Activated CD8-positive, alpha-beta T cell treated with anti-CD3 and anti-CD28 coated beads for 36 hours (primary cell): Measurements from ENCODE around the gene GCGR. TPM values are rescaled to one million over a fixed set of nuclear protein-coding genes. Genes with fewer than 3 reads are reported as not detected.
"Not testable (repeated sequence)": the region's sequence is repeated elsewhere in the genome, so short reads cannot be mapped to it uniquely, and the experiment has no call there.

ENCODE experiments used
- ATAC-seq: fragments of 200-7000 bp; cut with Tn5 transposase; one replicate; pipeline ENCODE4 v1.10.0; 2021; ENCODE audit warnings: mild to moderate bottlenecking, moderate library complexity
- CTCF ChIA-PET: fragments of 350-600 bp; sonication (Branson Sonifier 250); formaldehyde crosslinking; loops from one replicate; lab custom pipeline; 2021; ENCODE audit warnings: antibody characterized with exemption; lab: Charles Lee
- POLR2A ChIA-PET: fragments of 350-600 bp; sonication (Branson Sonifier 250); formaldehyde crosslinking; loops from one replicate; lab custom pipeline; 2021; ENCODE audit warnings: antibody characterized with exemption; lab: Charles Lee
- DNase-seq: peaks from one replicate; pipeline ENCODE4 v3.0.0-alpha.2; 2020
- H3K27ac Mint-ChIP-seq: one replicate; pipeline ENCODE4 v1.8.0; 2021; ENCODE audit warnings: mild to moderate bottlenecking, mixed read lengths
- H3K27me3 Mint-ChIP-seq: one replicate; pipeline ENCODE4 v1.8.0; 2021; ENCODE audit warnings: mixed read lengths
- H3K36me3 Mint-ChIP-seq: one replicate; pipeline ENCODE4 v1.8.0; 2021; ENCODE audit warnings: low read depth, mixed read lengths
- H3K4me1 Mint-ChIP-seq: one replicate; pipeline ENCODE4 v1.8.0; 2021; ENCODE audit warnings: low read depth, mixed read lengths
- H3K4me3 Mint-ChIP-seq: one replicate; pipeline ENCODE4 v1.8.0; 2021; ENCODE audit warnings: mild to moderate bottlenecking, moderate library complexity, mixed read lengths
- H3K9me3 Mint-ChIP-seq: one replicate; pipeline ENCODE4 v1.8.0; 2021; ENCODE audit warnings: mixed read lengths
- intact Hi-C: fragments of 100-400 bp; cut with micrococcal nuclease; formaldehyde crosslinking; loops from one replicate; pipeline ENCODE4 v1.10.0; 2022
- total RNA-seq, 2 experiments: library from RNA; stranded (reverse); gene quantifications; one replicate each; pipeline ENCODE4 v1.2.3, GENCODE V29; 2021
- TF ChIP-seq, protein P1 (sequence below): fragments of 200-600 bp; IDR thresholded peaks from one replicate; pipeline ENCODE4 v1.8.0; 2022; ENCODE audit warnings: antibody characterized with exemption, mild to moderate bottlenecking

GCGR gene
- total RNA-seq, 2 experiments from 2014 or later: not detected

DNA sequence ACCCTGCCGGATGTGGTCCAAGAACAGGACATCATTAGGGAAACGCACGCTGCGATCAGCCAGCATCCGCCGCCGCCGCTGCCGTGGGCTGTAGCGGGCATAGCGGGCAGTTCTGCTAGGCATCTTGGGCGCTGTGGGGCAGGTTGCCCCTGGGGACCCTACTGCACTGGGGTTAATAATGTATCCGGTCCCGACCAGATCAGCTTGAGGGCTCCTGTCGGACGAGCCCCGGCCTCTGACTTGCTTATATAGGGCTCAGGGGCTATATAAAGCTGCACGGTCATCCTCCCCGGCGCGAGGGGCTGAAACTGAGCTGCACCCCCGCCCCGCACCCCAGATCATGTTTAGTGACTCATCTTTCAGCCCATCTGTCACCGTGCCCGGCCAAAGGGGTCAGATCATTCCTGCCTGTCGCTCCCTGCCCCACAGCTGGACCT is 30.9 kb downstream of the GCGR start, which contains the start of gene PPP1R27:
Gene PPP1R27 (minus strand): TSS at position 220 of the 437 bp plus-strand sequence. CDS start 97 bp downstream, at position 123.
- H3K36me3 Mint-ChIP-seq: peaks cover 3% of the 10 kb centered on the region
- H3K9me3 Mint-ChIP-seq: no peaks in the 10 kb centered on the region
- CTCF ChIA-PET: interaction anchor here (1.2 kb wide), 1 partner anchor 35 kb away, joined by 3 read pairs; no protein-coding TSS in a partner anchor
- POLR2A ChIA-PET: interaction anchor here (1.6 to 2.5 kb wide), 2 partner anchors 8 to 17 kb away, joined by 8 to 11 read pairs; no protein-coding TSS in a partner anchor
- H3K27ac Mint-ChIP-seq: peak within 1 kb of the TSS; percentile 91
- H3K27me3 Mint-ChIP-seq: no peaks in the 10 kb centered on the region
- TF ChIP-seq, protein P1, sequence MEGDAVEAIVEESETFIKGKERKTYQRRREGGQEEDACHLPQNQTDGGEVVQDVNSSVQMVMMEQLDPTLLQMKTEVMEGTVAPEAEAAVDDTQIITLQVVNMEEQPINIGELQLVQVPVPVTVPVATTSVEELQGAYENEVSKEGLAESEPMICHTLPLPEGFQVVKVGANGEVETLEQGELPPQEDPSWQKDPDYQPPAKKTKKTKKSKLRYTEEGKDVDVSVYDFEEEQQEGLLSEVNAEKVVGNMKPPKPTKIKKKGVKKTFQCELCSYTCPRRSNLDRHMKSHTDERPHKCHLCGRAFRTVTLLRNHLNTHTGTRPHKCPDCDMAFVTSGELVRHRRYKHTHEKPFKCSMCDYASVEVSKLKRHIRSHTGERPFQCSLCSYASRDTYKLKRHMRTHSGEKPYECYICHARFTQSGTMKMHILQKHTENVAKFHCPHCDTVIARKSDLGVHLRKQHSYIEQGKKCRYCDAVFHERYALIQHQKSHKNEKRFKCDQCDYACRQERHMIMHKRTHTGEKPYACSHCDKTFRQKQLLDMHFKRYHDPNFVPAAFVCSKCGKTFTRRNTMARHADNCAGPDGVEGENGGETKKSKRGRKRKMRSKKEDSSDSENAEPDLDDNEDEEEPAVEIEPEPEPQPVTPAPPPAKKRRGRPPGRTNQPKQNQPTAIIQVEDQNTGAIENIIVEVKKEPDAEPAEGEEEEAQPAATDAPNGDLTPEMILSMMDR: no peak
- H3K4me1 Mint-ChIP-seq: peaks cover 20% of the 10 kb centered on the region
- no peak for DNase-seq
- no peak for ATAC-seq
- H3K4me3 Mint-ChIP-seq: peak within 1 kb of the TSS; percentile 88
- intact Hi-C loops: no loop called here

DNA sequence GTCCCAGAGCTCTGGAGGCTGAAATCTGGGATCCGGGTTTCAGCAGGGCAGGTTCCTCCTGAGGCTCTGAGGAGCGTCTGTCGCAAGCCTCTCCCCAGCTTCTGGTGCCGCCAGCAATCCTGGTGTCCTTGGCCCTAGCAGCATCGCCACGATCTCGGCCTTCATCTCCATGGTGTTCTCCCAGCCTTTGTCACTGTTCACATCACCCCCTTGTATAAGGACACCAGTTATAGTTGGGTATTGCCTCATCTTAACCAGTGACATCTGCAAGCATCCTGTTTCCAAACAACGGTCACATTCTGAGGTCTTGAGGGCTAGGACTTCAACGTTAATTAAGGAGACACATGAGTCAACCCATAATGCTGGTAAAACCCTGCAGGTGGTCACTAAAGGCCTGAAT is 33.7 kb downstream of the GCGR start:
- Mint-ChIP-seq H3K9me3 (no peaks in the 10 kb centered on the region), H3K27me3 (no peaks in the 10 kb centered on the region), H3K27ac (no peak overlapping the region), H3K4me1 (peaks cover 3% of the 10 kb centered on the region), H3K4me3 (no peak overlapping the region), H3K36me3 (no peaks in the 10 kb centered on the region)
- ATAC-seq (no peak), DNase-seq (no peak)
- intact Hi-C loops: no loop called here
- ChIA-PET POLR2A (interaction anchor here (0.6 to 0.7 kb wide), 3 partner anchors 9 to 22 kb away, joined by 3 read pairs; no protein-coding TSS in a partner anchor), CTCF (no interaction called here)
- TF ChIP-seq, protein P1: no peak

DNA sequence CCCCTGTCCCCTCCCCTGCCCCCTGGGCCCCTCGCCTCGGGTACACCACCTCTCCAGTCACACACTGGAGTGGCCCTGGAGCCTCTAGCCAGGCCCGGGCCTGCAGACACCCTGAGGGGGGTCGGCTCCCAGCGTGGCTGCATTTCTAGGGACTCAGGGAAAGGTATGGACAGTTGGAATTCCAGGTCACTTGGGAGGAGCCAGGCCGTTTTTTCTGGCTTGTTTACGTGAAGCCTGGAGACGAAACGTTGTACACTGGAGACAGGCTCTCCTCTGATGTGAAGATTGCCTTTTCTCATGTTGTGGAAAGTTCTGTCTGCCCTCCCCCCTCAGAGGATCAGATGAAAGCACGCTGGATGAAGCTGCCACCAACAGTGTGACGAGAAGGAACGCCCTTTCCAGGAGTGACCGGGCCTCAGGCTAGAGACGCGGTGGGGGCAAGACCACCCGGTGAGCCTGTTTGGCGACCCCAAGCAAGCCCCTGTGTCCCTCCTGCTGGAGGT is 34.9 kb downstream of the GCGR start:
- H3K4me3 Mint-ChIP-seq: no peak overlapping the region

DNA sequence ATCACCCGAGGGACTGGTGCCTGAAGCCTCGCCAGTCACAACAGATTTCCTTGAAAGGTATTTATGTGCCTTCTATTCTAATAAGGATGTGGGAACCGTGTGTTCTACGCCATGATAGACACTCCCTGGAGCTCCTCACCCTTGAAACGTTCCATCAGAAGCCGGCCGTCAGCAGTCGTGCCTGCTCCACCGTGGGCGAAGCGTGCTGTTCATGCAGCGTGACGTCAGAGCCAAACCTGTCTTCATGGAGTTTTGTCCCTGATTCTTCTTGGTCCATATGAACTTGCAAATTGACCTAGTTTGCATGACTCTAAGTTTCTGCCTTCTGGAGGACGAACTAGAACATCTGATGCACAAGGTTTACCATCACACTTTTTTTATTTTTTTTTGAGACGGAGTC is 35.4 kb downstream of the GCGR start:
- peaks cover 3% of the 10 kb centered on the region for H3K4me1 Mint-ChIP-seq
- TF ChIP-seq, protein P1: no peak
- no peak overlapping the region for H3K4me3 Mint-ChIP-seq
- ATAC-seq (no peak), DNase-seq (no peak)
- peaks cover 9% of the 10 kb centered on the region for H3K36me3 Mint-ChIP-seq
- intact Hi-C loops: no loop called here
- no peaks in the 10 kb centered on the region for H3K27me3 Mint-ChIP-seq
- POLR2A ChIA-PET: interaction anchor here (0.6 kb wide), 1 partner anchor 22 kb away, joined by 3 read pairs; no protein-coding TSS in a partner anchor
- H3K9me3 Mint-ChIP-seq: no peaks in the 10 kb centered on the region
- no peak overlapping the region for H3K27ac Mint-ChIP-seq
- CTCF ChIA-PET: no interaction called here

More for the DNA sequence above, 34.9 kb downstream of the GCGR start:
- TF ChIP-seq, protein P1: no peak
- CTCF ChIA-PET: no interaction called here
- DNase-seq (no peak), ATAC-seq (no peak)
- Mint-ChIP-seq H3K27me3 (no peaks in the 10 kb centered on the region), H3K27ac (no peak overlapping the region), H3K9me3 (no peaks in the 10 kb centered on the region), H3K4me1 (peaks cover 3% of the 10 kb centered on the region), H3K36me3 (peaks cover 7% of the 10 kb centered on the region)
- POLR2A ChIA-PET: interaction anchor here (0.6 kb wide), 1 partner anchor 21 kb away, joined by 3 read pairs; no protein-coding TSS in a partner anchor
- intact Hi-C loops: no loop called here

DNA sequence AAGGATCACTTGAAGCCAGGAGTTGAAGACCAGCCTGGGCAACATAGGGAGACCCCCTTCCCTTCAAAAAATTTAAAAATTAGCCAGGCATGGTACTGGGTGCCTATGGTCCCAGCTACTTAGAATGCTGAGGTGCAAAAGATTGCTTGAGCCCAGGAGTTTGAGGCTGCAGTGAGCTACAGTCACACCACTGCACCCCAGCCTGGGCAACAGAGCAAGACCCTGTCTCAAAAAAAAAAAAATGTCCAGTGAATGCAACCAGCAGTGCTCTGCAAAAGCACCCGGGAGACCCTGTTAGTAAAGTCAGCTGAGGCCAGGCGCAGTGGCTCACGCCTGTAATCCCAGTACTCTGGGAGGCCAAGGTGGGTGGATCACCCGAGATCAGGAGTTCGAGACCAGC is 36.1 kb downstream of the GCGR start:
- POLR2A ChIA-PET: interaction anchor here (0.6 kb wide), 1 partner anchor 196 kb away, joined by 3 read pairs; no protein-coding TSS in a partner anchor
- ATAC-seq, H3K9me3 Mint-ChIP-seq, H3K27me3 Mint-ChIP-seq, H3K4me1 Mint-ChIP-seq, CTCF ChIA-PET, H3K27ac Mint-ChIP-seq, H3K4me3 Mint-ChIP-seq, DNase-seq, intact Hi-C loops: not testable (repeated sequence)
- peaks cover 15% of the 10 kb centered on the region for H3K36me3 Mint-ChIP-seq
